ENCODE data around the gene NLRP11.

DNA sequence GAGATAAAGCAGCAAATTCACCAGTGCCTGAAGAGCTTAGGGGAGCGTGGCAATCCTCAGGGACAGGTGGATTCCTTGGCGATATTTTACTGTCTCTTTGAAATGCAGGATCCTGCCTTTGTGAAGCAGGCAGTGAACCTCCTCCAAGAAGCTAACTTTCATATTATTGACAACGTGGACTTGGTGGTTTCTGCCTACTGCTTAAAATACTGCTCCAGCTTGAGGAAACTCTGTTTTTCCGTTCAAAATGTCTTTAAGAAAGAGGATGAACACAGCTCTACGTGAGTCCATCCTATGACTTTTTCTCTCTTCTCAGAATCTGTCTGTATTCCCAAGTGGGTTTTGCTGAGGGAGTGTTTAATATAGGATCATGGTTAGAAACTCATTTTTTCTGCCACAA, 27.2 kb upstream of the NLRP11 start:
- TF ChIP-seq GABPA (IDR thresholded peaks at IDR 0.05; ENCODE audit: low read depth) = no peak
- TF ChIP-seq, protein P1, sequence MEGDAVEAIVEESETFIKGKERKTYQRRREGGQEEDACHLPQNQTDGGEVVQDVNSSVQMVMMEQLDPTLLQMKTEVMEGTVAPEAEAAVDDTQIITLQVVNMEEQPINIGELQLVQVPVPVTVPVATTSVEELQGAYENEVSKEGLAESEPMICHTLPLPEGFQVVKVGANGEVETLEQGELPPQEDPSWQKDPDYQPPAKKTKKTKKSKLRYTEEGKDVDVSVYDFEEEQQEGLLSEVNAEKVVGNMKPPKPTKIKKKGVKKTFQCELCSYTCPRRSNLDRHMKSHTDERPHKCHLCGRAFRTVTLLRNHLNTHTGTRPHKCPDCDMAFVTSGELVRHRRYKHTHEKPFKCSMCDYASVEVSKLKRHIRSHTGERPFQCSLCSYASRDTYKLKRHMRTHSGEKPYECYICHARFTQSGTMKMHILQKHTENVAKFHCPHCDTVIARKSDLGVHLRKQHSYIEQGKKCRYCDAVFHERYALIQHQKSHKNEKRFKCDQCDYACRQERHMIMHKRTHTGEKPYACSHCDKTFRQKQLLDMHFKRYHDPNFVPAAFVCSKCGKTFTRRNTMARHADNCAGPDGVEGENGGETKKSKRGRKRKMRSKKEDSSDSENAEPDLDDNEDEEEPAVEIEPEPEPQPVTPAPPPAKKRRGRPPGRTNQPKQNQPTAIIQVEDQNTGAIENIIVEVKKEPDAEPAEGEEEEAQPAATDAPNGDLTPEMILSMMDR (IDR thresholded peaks at IDR 0.05; ENCODE audit: insufficient read depth, low read length) = no peak
- no peak for TF ChIP-seq POLR2AphosphoS5 (IDR thresholded peaks at IDR 0.05; ENCODE audit: low read depth)
- no peak for TF ChIP-seq SPI1 (IDR thresholded peaks at IDR 0.05; ENCODE audit: borderline replicate concordance, low read depth)

All from HL-60 (cell line).